MM.1S (cell line): Measurements from ENCODE around the gene DIO1.

Experiments used
- DNase-seq: peaks from one replicate; pipeline ENCODE4 v3.0.0-alpha.2; 2015
- H2AFZ ChIP-seq: fragments of 300-600 bp; sonication (generic); 2 replicates; pipeline ENCODE4 v1.6.0; 2016; ENCODE audit warnings: antibody characterized with exemption, low read length
- H3F3A ChIP-seq: fragments of 300-600 bp; sonication (generic); 2 replicates; pipeline ENCODE4 v1.6.1; 2016; ENCODE audit warnings: mild to moderate bottlenecking, antibody characterized with exemption, low read length, moderate library complexity, mixed read lengths; ENCODE audit not compliant: insufficient read depth
- H3K27ac ChIP-seq: fragments of 300-600 bp; sonication (generic); 2 replicates; pipeline ENCODE4 v1.5.1; 2016; ENCODE audit warnings: mild to moderate bottlenecking, low read length
- H3K27me3 ChIP-seq: fragments of 300-600 bp; sonication (generic); replicated peaks from 2 replicates; pipeline ENCODE4 v1.6.0; 2016; ENCODE audit warnings: low read length; ENCODE audit not compliant: insufficient read depth
- H3K36me3 ChIP-seq: fragments of 300-600 bp; sonication (generic); replicated peaks from 2 replicates; pipeline ENCODE4 v1.6.1; 2016; ENCODE audit warnings: mild to moderate bottlenecking, low read length, mixed read lengths; ENCODE audit not compliant: insufficient read depth
- H3K4me1 ChIP-seq: fragments of 300-600 bp; sonication (generic); 2 replicates; pipeline ENCODE4 v1.6.1; 2016; ENCODE audit warnings: low read length, mixed read lengths
- H3K4me2 ChIP-seq: fragments of 300-600 bp; sonication (generic); 2 replicates; pipeline ENCODE4 v1.6.0; 2016; ENCODE audit warnings: low read depth, low read length
- H3K4me3 ChIP-seq: fragments of 300-600 bp; sonication (generic); 2 replicates; pipeline ENCODE4 v1.5.1; 2016; ENCODE audit warnings: low read length, mixed read lengths
- H3K79me2 ChIP-seq: fragments of 300-600 bp; sonication (generic); 2 replicates; pipeline ENCODE4 v1.6.1; 2016; ENCODE audit warnings: mixed run types, low read length, mixed read lengths
- H3K9ac ChIP-seq: fragments of 300-600 bp; sonication (generic); 2 replicates; pipeline ENCODE4 v1.6.1; 2016; ENCODE audit warnings: low read length, mixed read lengths
- H3K9me2 ChIP-seq: fragments of 300-600 bp; sonication (generic); replicated peaks from 2 replicates; pipeline ENCODE4 v1.6.1; 2016; ENCODE audit warnings: mild to moderate bottlenecking, low read length, mixed read lengths; ENCODE audit not compliant: insufficient read depth
- H3K9me3 ChIP-seq: fragments of 300-600 bp; sonication (generic); replicated peaks from 2 replicates; pipeline ENCODE4 v1.6.1; 2016; ENCODE audit warnings: mild to moderate bottlenecking, low read length, mixed read lengths; ENCODE audit not compliant: insufficient read depth
- H4K20me1 ChIP-seq: fragments of 300-600 bp; sonication (generic); 2 replicates; pipeline ENCODE4 v1.6.1; 2016; ENCODE audit warnings: mild to moderate bottlenecking, low read length, moderate library complexity, mixed read lengths; ENCODE audit not compliant: insufficient read depth
- EZH2 ChIP-seq: fragments of 300-600 bp; sonication (generic); optimal IDR thresholded peaks from 2 replicates; pipeline ENCODE3; 2017; ENCODE audit warnings: low read depth, mild to moderate bottlenecking, antibody characterized with exemption, low read length, mixed read lengths
- EZH2phosphoT487 ChIP-seq: fragments of 300-600 bp; sonication (generic); IDR thresholded peaks from 2 replicates; pipeline ENCODE4 v1.6.1; 2018; ENCODE audit warnings: antibody characterized with exemption, low read length
- TF ChIP-seq, protein P1 (sequence below): fragments of 300-600 bp; sonication (generic); IDR thresholded peaks from 2 replicates; pipeline ENCODE4 v1.5.1; 2016; ENCODE audit warnings: antibody characterized with exemption, low read length, mixed read lengths

Gene DIO1

DNA sequence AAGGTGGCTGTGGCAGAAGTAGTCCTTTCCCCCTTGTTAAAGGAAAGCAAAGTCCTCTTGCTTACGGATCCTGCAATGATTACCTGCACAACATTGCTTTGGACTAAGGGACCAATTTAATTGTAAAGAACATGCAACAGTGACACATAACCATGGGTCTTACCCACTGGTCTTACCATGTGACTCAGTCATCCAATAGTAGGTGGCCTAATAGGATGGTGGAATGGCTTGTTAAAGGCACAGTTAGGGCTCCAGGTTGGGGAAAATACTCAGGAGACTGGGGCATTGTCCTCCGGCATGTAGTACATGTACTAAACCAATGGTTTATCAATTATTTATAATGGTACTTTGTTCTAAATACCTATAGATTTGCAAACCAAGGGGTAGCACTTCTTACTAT lies 2.3 kb upstream of the DIO1 start:
- Histone ChIP-seq H3K27ac (no peak overlapping the region), H3F3A (peaks cover 21% of the 10 kb centered on the region), H3K79me2 (peaks cover 5% of the 10 kb centered on the region), H3K9me2 (no peaks in the 10 kb centered on the region), H3K4me1 (peaks cover 22% of the 10 kb centered on the region), H3K36me3 (no peaks in the 10 kb centered on the region), H3K9ac (no peak overlapping the region), H3K4me2 (no peak overlapping the region), H2AFZ (no peak overlapping the region), H3K9me3 (no peaks in the 10 kb centered on the region), H3K4me3 (no peak overlapping the region), H3K27me3 (no peaks in the 10 kb centered on the region), H4K20me1 (no peaks in the 10 kb centered on the region)
- no peak for TF ChIP-seq EZH2phosphoT487
- no peak for TF ChIP-seq EZH2
- TF ChIP-seq, protein P1, sequence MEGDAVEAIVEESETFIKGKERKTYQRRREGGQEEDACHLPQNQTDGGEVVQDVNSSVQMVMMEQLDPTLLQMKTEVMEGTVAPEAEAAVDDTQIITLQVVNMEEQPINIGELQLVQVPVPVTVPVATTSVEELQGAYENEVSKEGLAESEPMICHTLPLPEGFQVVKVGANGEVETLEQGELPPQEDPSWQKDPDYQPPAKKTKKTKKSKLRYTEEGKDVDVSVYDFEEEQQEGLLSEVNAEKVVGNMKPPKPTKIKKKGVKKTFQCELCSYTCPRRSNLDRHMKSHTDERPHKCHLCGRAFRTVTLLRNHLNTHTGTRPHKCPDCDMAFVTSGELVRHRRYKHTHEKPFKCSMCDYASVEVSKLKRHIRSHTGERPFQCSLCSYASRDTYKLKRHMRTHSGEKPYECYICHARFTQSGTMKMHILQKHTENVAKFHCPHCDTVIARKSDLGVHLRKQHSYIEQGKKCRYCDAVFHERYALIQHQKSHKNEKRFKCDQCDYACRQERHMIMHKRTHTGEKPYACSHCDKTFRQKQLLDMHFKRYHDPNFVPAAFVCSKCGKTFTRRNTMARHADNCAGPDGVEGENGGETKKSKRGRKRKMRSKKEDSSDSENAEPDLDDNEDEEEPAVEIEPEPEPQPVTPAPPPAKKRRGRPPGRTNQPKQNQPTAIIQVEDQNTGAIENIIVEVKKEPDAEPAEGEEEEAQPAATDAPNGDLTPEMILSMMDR, result no peak
- no peak for DNase-seq

DNA sequence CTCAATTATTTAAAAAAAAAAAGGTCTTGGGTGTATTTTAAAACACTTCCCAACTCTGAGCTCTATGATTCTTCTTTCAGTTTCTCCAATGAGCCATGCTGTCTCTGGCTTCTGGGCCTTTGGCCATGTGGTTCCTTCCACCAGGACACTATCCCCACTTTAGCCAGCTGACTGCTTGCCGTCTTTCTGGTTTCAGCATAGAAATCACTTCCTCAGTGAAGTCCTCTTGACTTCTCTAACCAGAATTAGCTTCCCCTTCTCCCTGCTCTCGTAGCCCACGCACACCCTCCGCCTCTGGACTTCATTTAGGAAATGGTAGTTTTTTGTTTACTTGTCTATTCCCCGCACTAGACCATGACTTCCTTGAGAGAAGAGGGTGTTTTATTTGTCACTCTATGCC lies 1.1 kb upstream of the DIO1 start:
- Histone ChIP-seq H3K79me2 (peaks cover 5% of the 10 kb centered on the region), H3K27me3 (no peaks in the 10 kb centered on the region), H3K4me1 (peaks cover 22% of the 10 kb centered on the region), H3K4me3 (no peak overlapping the region), H3K4me2 (no peak overlapping the region), H3K9me3 (no peaks in the 10 kb centered on the region), H3K27ac (no peak overlapping the region), H3K9me2 (no peaks in the 10 kb centered on the region), H3K9ac (no peak overlapping the region), H2AFZ (0 out of 2 replicates have a peak overlapping the region, but pooled peaks have one; percentile 34), H3K36me3 (no peaks in the 10 kb centered on the region), H3F3A (peaks cover 21% of the 10 kb centered on the region), H4K20me1 (no peaks in the 10 kb centered on the region)
- TF ChIP-seq EZH2 (no peak), EZH2phosphoT487 (no peak)
- TF ChIP-seq, protein P1, result no peak
- DNase-seq, result no peak

DNA sequence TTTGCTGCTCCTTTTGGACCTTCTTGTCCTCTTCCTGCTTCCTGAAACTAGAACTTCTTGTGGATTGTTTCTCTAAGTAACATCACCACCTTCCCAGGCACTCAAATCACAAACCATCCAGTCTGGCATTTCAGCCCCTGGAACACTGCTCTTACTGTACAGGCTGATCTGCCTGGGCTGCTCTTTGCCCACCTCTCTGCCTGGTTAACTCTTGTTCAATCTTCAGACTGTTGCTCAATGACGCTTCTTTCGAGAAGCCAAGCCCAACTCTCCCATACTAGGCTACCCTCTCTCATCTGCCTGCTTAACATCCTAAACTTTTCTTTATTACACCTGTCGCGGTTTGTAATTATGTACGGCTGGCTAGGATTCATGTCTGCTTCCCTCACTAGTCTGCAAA lies 657 bp downstream of the DIO1 start:
- H3K79me2 ChIP-seq, result no peaks in the 10 kb centered on the region
- no peaks in the 10 kb centered on the region for H3K9me2 ChIP-seq
- TF ChIP-seq, protein P1, result no peak
- TF ChIP-seq EZH2 (no peak), EZH2phosphoT487 (no peak)
- no peak overlapping the region for H3K9ac ChIP-seq
- H3K4me3 ChIP-seq, result no peak overlapping the region
- DNase-seq, result no peak
- no peaks in the 10 kb centered on the region for H3K27me3 ChIP-seq
- H3F3A ChIP-seq, result peaks cover 6% of the 10 kb centered on the region
- no peak overlapping the region for H3K27ac ChIP-seq
- H3K4me2 ChIP-seq, result no peak overlapping the region
- H3K4me1 ChIP-seq, result peaks cover 11% of the 10 kb centered on the region; the same call in 1 of the 2 replicates
- H3K36me3 ChIP-seq, result no peaks in the 10 kb centered on the region
- H3K9me3 ChIP-seq, result no peaks in the 10 kb centered on the region
- no peaks in the 10 kb centered on the region for H4K20me1 ChIP-seq
- no peak overlapping the region for H2AFZ ChIP-seq
